Measurements from ENCODE around the gene TFCP2L1.

The TFCP2L1 gene

DNA sequence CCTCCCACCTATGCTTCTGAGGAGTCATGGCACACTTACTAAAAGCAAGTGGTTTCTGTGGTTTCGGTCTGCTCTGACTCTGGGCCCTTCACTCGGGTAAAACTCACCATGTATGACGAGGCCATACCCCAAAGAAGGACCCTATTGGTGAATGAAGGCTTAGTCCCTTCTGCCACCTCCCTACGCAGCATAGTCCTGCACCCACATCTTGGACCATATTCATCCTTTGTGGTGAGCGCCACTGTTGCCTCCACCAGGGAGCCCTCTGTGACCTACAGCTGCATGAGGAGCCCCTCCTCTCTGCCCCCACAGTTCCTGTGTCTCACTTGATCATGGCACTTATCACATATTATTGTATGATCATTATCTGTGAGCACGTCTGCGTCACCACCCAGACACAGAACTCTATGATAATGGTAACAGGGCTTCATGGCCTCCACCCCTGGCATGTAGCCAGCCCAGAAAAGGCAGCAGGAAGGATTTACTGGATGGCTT lies 113.3 kb downstream of the TFCP2L1 start:
- no peaks in the 10 kb centered on the region for H3K27me3 ChIP-seq (ENCODE audit: insufficient read depth, low read depth, severe bottlenecking)
- H3K27ac ChIP-seq, result no peak overlapping the region
- TF ChIP-seq, protein P1, sequence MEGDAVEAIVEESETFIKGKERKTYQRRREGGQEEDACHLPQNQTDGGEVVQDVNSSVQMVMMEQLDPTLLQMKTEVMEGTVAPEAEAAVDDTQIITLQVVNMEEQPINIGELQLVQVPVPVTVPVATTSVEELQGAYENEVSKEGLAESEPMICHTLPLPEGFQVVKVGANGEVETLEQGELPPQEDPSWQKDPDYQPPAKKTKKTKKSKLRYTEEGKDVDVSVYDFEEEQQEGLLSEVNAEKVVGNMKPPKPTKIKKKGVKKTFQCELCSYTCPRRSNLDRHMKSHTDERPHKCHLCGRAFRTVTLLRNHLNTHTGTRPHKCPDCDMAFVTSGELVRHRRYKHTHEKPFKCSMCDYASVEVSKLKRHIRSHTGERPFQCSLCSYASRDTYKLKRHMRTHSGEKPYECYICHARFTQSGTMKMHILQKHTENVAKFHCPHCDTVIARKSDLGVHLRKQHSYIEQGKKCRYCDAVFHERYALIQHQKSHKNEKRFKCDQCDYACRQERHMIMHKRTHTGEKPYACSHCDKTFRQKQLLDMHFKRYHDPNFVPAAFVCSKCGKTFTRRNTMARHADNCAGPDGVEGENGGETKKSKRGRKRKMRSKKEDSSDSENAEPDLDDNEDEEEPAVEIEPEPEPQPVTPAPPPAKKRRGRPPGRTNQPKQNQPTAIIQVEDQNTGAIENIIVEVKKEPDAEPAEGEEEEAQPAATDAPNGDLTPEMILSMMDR (IDR thresholded peaks at IDR 0.05; ENCODE audit: low read depth, low read length), result no peak
- peaks cover 5% of the 10 kb centered on the region for H3K9me3 ChIP-seq (ENCODE audit: severe bottlenecking)
- no peaks in the 10 kb centered on the region for H3K36me3 ChIP-seq
- H3K4me3 ChIP-seq (ENCODE audit: low read depth, low read length), result no peak overlapping the region
- DNase-seq, result no peak

GRCh38 chr2:121170577-121170976 lies 114.4 kb downstream of the TFCP2L1 start:
- no peaks in the 10 kb centered on the region for H3K27me3 ChIP-seq (ENCODE audit: insufficient read depth, low read depth, severe bottlenecking)
- no peak for DNase-seq
- H3K27ac ChIP-seq, result no peak overlapping the region
- H3K36me3 ChIP-seq, result no peaks in the 10 kb centered on the region
- peaks cover 5% of the 10 kb centered on the region for H3K9me3 ChIP-seq (ENCODE audit: severe bottlenecking)
- TF ChIP-seq, protein P1 (IDR thresholded peaks at IDR 0.05; ENCODE audit: low read depth, low read length), result no peak
- H3K4me3 ChIP-seq (ENCODE audit: low read depth, low read length), result no peak overlapping the region

DNA sequence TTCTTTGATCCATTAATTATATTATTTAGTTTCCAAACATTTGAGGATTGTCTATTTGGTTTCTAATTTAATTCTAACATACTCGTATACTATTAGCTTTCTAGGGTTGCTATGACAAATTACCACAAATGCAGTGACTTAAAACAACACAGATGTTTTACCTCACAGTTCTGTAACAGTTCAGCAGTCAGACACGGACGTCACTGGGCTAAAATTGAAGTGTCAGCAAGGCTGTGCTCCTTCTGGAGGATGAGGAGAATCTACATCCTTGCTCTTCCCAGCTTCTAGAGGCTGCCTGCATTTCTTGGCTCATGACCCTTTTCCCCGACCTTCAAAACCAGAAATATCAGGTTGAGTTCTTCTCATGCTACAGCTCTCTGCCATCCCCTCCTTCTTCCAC lies 117.6 kb downstream of the TFCP2L1 start:
- H3K4me3 ChIP-seq (ENCODE audit: low read depth, low read length), result no peak overlapping the region
- no peak for DNase-seq
- no peaks in the 10 kb centered on the region for H3K36me3 ChIP-seq
- H3K27me3 ChIP-seq (ENCODE audit: insufficient read depth, low read depth, severe bottlenecking), result no peaks in the 10 kb centered on the region
- TF ChIP-seq, protein P1 (IDR thresholded peaks at IDR 0.05; ENCODE audit: low read depth, low read length), result no peak
- peaks cover 5% of the 10 kb centered on the region for H3K9me3 ChIP-seq (ENCODE audit: severe bottlenecking)
- no peak overlapping the region for H3K27ac ChIP-seq
